Caco-2 (cell line): Measurements from ENCODE around the gene SH2D6. TPM values are rescaled to one million over a fixed set of nuclear protein-coding genes. Genes with fewer than 3 reads are reported as not detected.
"Not testable (repeated sequence)": the region's sequence is repeated elsewhere in the genome, so short reads cannot be mapped to it uniquely, and the experiment has no call there.

ENCODE experiments used
- BruUV-seq: library from RNA; stranded (reverse); fragments of 400-500 nt; replicated peaks from 2 replicates; lab custom pipeline; 2021; lab: Mats Ljungman, UMichigan
- CTCF ChIA-PET: fragments of 300-600 bp; sonication (Branson Sonifier 250); formaldehyde crosslinking; loops from one replicate; lab custom pipeline; 2022; ENCODE audit warnings: antibody characterized with exemption; lab: Charles Lee
- POLR2A ChIA-PET: fragments of 300-600 bp; sonication (Branson Sonifier 250); formaldehyde crosslinking; loops from one replicate; lab custom pipeline; 2022; ENCODE audit warnings: antibody characterized with exemption; lab: Charles Lee
- DNase-seq, 2 experiments: peaks; one replicate each; pipeline versions ENCODE4 v3.0.0 to v3.0.0-alpha.2; 2020 to 2022
- H3K27me3 ChIP-seq: replicated peaks from 2 replicates; pipeline ENCODE4 v1.6.0; 2011; ENCODE audit warnings: low read length; ENCODE audit not compliant: control insufficient read depth, insufficient read depth
- H3K36me3 ChIP-seq: 2 replicates; pipeline ENCODE4 v1.5.1; 2011; ENCODE audit warnings: low read length; ENCODE audit not compliant: control insufficient read depth, insufficient read depth
- H3K4me1 ChIP-seq: fragments of 250-450 bp; sonication (Bioruptor Pico); 2 replicates; pipeline ENCODE4 v1.5.1; 2020; ENCODE audit warnings: mild to moderate bottlenecking
- H3K4me3 ChIP-seq: 2 replicates; pipeline ENCODE4 v1.5.1; 2011; ENCODE audit warnings: low read depth, mild to moderate bottlenecking, control low read depth, low read length
- H3K9me3 ChIP-seq: fragments of 250-450 bp; sonication (Bioruptor Pico); 2 replicates; pipeline ENCODE4 v1.5.1; 2020; ENCODE audit warnings: mild to moderate bottlenecking, moderate library complexity
- H3K27ac Mint-ChIP-seq: one replicate; pipeline ENCODE4 v1.8.0; 2022; ENCODE audit warnings: mixed read lengths; ENCODE audit not compliant: unreplicated experiment
- H3K27me3 Mint-ChIP-seq: one replicate; pipeline ENCODE4 v1.8.0; 2022; ENCODE audit warnings: mixed read lengths; ENCODE audit not compliant: insufficient read depth, unreplicated experiment
- H3K36me3 Mint-ChIP-seq: one replicate; pipeline ENCODE4 v1.8.0; 2022; ENCODE audit warnings: mild to moderate bottlenecking, mixed read lengths; ENCODE audit not compliant: insufficient read depth, unreplicated experiment
- H3K4me1 Mint-ChIP-seq: one replicate; pipeline ENCODE4 v1.8.0; 2022; ENCODE audit warnings: low read depth, mixed read lengths; ENCODE audit not compliant: unreplicated experiment
- H3K4me3 Mint-ChIP-seq: one replicate; pipeline ENCODE4 v1.8.0; 2022; ENCODE audit warnings: mild to moderate bottlenecking, moderate library complexity, mixed read lengths; ENCODE audit not compliant: unreplicated experiment
- H3K9me3 Mint-ChIP-seq: one replicate; pipeline ENCODE4 v1.8.0; 2022; ENCODE audit warnings: mixed read lengths; ENCODE audit not compliant: unreplicated experiment
- intact Hi-C: fragments of 100-400 bp; cut with micrococcal nuclease; formaldehyde crosslinking; loops from one replicate; pipeline ENCODE4 v1.10.0; 2022; ENCODE audit not compliant: unreplicated experiment
- total RNA-seq: library from RNA; stranded (reverse); gene quantifications from 2 replicates; pipeline ENCODE4 v1.2.3, GENCODE V29; 2022
- TF ChIP-seq, protein P1 (sequence below), 2 experiments: fragments of 200-600 bp in 1 of 2; IDR thresholded peaks; 1 replicate in 1 of 2; 2 replicates in 1 of 2; pipeline versions ENCODE4 v1.5.1 to v1.8.0; 2011 to 2022; ENCODE audit warnings: antibody characterized with exemption in 1 of 2, control low read depth in 1 of 2, inconsistent platforms in 1 of 2, low read depth in 1 of 2, low read length in 1 of 2, mild to moderate bottlenecking in 1 of 2, moderate library complexity in 1 of 2; ENCODE audit not compliant: insufficient read depth in 1 of 2, severe bottlenecking in 1 of 2, unreplicated experiment in 1 of 2

The SH2D6 gene
- total RNA-seq, 1 experiment from 2014 or later = 0.88 TPM

DNA sequence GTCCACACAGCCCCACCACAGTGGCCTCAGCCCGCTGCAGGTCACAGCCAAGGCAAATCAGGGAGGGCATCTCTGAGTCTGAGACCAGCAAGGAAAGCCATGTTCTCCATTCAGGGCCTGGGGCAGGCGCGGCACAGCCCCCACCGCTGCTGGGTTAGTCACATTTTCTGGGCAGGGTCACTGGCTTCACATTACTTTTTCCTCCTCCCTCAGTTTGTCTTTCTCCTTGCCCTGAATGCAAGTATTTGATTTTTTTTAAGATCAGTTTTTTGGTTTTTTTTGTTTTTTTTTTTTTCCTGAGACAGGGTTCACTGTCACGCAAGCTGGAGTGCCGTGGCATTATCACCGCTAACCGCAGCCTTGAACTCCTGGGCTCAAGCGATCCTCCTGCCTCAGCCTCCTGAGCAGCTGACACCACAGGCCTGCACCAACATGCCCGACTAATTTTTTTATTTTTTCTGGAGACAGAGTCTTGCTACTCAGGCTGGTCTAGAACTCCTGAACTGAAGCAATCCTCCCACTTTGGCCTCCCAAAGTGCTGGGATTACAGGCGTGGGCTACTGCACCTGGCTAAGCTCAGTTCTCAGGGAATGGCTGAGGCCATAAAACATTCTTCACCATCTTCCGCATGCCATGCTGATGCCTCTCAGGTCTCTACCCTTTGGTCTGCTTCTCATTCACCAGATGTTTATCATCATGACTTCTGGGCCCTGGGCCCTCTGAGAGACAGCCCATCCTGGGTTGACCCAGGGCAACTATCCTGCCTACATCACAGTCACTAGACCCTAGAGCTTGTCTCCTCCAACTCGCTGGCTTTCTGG lies 7.7 kb upstream of the SH2D6 start:
- no TSS peak for BruUV-seq
- Histone ChIP-seq H3K4me1 (no peaks in the 10 kb centered on the region; the same call in 1 of the 2 replicates), H3K27me3 (no peaks in the 10 kb centered on the region), H3K4me3 (no peak overlapping the region), H3K36me3 (no peaks in the 10 kb centered on the region), H3K9me3 (no peaks in the 10 kb centered on the region)
- Mint-ChIP-seq H3K4me3 (no peak overlapping the region), H3K36me3 (no peaks in the 10 kb centered on the region), H3K9me3 (no peaks in the 10 kb centered on the region), H3K27me3 (no peaks in the 10 kb centered on the region), H3K27ac (no peak overlapping the region), H3K4me1 (peaks cover 9% of the 10 kb centered on the region)
- ChIA-PET POLR2A (no interaction called here), CTCF (no interaction called here)
- no peak for DNase-seq
- TF ChIP-seq, protein P1, sequence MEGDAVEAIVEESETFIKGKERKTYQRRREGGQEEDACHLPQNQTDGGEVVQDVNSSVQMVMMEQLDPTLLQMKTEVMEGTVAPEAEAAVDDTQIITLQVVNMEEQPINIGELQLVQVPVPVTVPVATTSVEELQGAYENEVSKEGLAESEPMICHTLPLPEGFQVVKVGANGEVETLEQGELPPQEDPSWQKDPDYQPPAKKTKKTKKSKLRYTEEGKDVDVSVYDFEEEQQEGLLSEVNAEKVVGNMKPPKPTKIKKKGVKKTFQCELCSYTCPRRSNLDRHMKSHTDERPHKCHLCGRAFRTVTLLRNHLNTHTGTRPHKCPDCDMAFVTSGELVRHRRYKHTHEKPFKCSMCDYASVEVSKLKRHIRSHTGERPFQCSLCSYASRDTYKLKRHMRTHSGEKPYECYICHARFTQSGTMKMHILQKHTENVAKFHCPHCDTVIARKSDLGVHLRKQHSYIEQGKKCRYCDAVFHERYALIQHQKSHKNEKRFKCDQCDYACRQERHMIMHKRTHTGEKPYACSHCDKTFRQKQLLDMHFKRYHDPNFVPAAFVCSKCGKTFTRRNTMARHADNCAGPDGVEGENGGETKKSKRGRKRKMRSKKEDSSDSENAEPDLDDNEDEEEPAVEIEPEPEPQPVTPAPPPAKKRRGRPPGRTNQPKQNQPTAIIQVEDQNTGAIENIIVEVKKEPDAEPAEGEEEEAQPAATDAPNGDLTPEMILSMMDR (IDR thresholded peaks at IDR 0.05; ENCODE audit: insufficient read depth in 1 of 2, low read depth in 1 of 2, low read length in 1 of 2, severe bottlenecking in 1 of 2, unreplicated experiment in 1 of 2) = no peak
- intact Hi-C loops = loop anchor here (10.0 kb wide), 1 partner anchor 346 kb away; no protein-coding TSS in a partner anchor

DNA sequence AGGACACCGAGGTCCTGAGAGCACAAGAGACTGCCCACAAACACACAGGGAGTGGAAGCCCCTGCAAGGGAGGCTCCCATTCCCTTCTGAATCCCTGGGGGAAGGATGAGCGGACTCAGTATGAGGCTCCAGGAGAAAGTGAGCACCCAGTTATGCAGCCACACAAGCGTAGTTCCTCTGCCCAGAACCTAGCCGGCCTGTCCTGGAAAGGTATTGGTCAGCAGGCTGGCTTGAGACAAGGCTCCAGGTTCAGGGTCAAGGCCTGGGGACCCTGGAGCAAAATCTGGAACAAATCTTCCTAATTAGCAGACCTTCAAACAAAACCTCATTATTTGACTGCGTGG lies 7.1 kb upstream of the SH2D6 start:
- Mint-ChIP-seq H3K27ac (no peak overlapping the region), H3K27me3 (no peaks in the 10 kb centered on the region), H3K36me3 (no peaks in the 10 kb centered on the region), H3K4me3 (no peak overlapping the region), H3K9me3 (no peaks in the 10 kb centered on the region), H3K4me1 (peaks cover 9% of the 10 kb centered on the region)
- H3K27me3 ChIP-seq = no peaks in the 10 kb centered on the region
- no peak for DNase-seq
- ChIA-PET CTCF (no interaction called here), POLR2A (no interaction called here)
- H3K36me3 ChIP-seq = no peaks in the 10 kb centered on the region
- intact Hi-C loops = loop anchor here (10.0 kb wide), 1 partner anchor 347 kb away; no protein-coding TSS in a partner anchor
- H3K9me3 ChIP-seq = no peaks in the 10 kb centered on the region
- no TSS peak for BruUV-seq
- no peaks in the 10 kb centered on the region; the same call in 1 of the 2 replicates for H3K4me1 ChIP-seq
- TF ChIP-seq, protein P1 (IDR thresholded peaks at IDR 0.05; ENCODE audit: insufficient read depth in 1 of 2, low read depth in 1 of 2, low read length in 1 of 2, severe bottlenecking in 1 of 2, unreplicated experiment in 1 of 2) = no peak
- no peak overlapping the region for H3K4me3 ChIP-seq

DNA sequence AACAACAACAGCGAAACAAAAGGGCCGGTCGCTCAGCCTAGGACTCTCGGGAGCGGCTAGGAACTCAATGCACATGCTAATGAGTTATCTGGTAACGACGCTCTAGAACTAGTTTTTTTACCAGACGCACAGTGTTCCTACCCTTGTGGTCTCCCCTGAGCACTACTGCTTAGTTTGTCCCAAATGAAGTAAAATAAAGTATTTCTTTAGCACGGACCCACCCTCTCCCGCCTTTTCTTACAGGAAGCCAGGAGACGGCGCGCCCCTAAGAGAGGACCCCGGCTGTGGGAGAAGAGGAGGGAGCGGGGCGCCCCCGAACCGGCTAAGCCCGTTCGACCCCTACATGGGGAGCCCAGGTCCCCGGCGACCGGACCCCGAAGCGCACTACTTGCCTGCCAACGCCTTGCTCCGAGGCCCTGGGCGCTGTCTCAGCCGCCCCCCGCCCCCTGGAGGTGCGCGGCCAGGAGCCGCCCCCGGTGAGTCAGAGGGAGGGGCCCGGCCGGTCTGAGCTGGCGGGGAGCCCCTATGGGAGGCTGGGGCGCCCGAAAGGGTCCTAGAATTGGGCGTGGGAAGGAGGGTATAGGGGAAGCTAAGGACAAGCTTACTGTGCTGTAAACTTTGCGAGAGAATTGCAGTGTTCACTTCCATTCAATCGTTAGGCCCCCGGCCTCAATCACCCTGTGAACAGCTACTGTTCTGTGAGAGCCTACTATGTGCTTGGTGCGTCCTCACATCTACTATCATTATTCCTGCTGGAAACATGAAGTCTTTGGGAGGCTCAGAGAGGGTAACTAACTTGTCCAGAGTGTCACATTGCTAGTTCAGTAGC lies 4.7 kb upstream of the SH2D6 start:
- H3K27ac Mint-ChIP-seq = no peak overlapping the region
- Histone ChIP-seq H3K36me3 (no peaks in the 10 kb centered on the region), H3K27me3 (no peaks in the 10 kb centered on the region), H3K9me3 (no peaks in the 10 kb centered on the region), H3K4me1 (peaks cover 7% of the 10 kb centered on the region), H3K4me3 (no peak overlapping the region)
- no TSS peak for BruUV-seq
- H3K27me3 Mint-ChIP-seq = no peaks in the 10 kb centered on the region
- H3K4me1 Mint-ChIP-seq = peaks cover 9% of the 10 kb centered on the region
- DNase-seq = no peak
- H3K9me3 Mint-ChIP-seq = no peaks in the 10 kb centered on the region
- intact Hi-C loops = loop anchor here (10.0 kb wide), 1 partner anchor 349 kb away; no protein-coding TSS in a partner anchor
- TF ChIP-seq, protein P1 (IDR thresholded peaks at IDR 0.05; ENCODE audit: insufficient read depth in 1 of 2, low read depth in 1 of 2, low read length in 1 of 2, severe bottlenecking in 1 of 2, unreplicated experiment in 1 of 2) = no peak
- CTCF ChIA-PET = no interaction called here
- peaks cover 7% of the 10 kb centered on the region for H3K36me3 Mint-ChIP-seq
- POLR2A ChIA-PET = no interaction called here
- no peak overlapping the region for H3K4me3 Mint-ChIP-seq

DNA sequence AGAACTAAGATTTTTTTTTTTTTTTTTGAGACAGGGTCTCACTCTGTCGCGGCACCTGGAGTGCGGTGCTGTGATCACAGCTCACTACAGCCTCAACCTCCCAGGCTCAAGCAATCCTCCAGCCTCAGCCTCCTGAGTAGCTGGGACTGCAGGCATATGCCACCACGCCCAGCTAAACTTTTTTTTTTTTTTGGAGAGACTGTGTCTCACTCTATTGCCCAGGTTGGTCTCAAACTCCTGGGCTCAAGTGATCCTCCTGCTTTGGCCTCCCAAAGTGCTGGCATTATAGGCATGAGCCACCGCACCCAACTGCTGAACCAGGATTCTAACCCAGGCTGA lies 4.1 kb upstream of the SH2D6 start:
- H3K4me3 ChIP-seq, H3K27me3 Mint-ChIP-seq, H3K9me3 Mint-ChIP-seq, H3K9me3 ChIP-seq, H3K27me3 ChIP-seq, POLR2A ChIA-PET, H3K36me3 Mint-ChIP-seq, H3K4me3 Mint-ChIP-seq, H3K27ac Mint-ChIP-seq, DNase-seq, BruUV-seq, H3K36me3 ChIP-seq: not testable (repeated sequence)
- H3K4me1 Mint-ChIP-seq = peaks cover 14% of the 10 kb centered on the region
- CTCF ChIA-PET = interaction anchor here (0.6 kb wide), 1 partner anchor 108 kb away, joined by 3 read pairs; no protein-coding TSS in a partner anchor
- peaks cover 13% of the 10 kb centered on the region for H3K4me1 ChIP-seq
- intact Hi-C loops = loop anchor here (10.0 kb wide), 1 partner anchor 350 kb away; no protein-coding TSS in a partner anchor
